Endothelial cell (in vitro differentiated cells): ENCODE results near the gene ARHGAP18. TPM values are rescaled to one million over a fixed set of nuclear protein-coding genes. Genes with fewer than 3 reads are reported as not detected.

Source experiments
- DNase-seq: peaks from one replicate; pipeline ENCODE4 v3.0.0; 2021; ENCODE audit warnings: low spot score
- H3K27ac Mint-ChIP-seq: one replicate; pipeline ENCODE4 v1.8.0; 2021; ENCODE audit warnings: mixed read lengths, inconsistent platforms; ENCODE audit not compliant: unreplicated experiment
- H3K27me3 Mint-ChIP-seq: one replicate; pipeline ENCODE4 v1.8.0; 2021; ENCODE audit warnings: mild to moderate bottlenecking, moderate library complexity, mixed read lengths, inconsistent platforms; ENCODE audit not compliant: unreplicated experiment
- H3K36me3 Mint-ChIP-seq: one replicate; pipeline ENCODE4 v1.8.0; 2021; ENCODE audit warnings: mild to moderate bottlenecking, low read depth, mixed read lengths, inconsistent platforms; ENCODE audit not compliant: unreplicated experiment
- H3K4me1 Mint-ChIP-seq: one replicate; pipeline ENCODE4 v1.8.0; 2021; ENCODE audit warnings: mild to moderate bottlenecking, mixed read lengths, inconsistent platforms; ENCODE audit not compliant: unreplicated experiment
- H3K4me3 Mint-ChIP-seq: one replicate; pipeline ENCODE4 v1.8.0; 2021; ENCODE audit warnings: mild to moderate bottlenecking, mixed read lengths, inconsistent platforms; ENCODE audit not compliant: unreplicated experiment
- H3K9me3 Mint-ChIP-seq: one replicate; pipeline ENCODE4 v1.8.0; 2021; ENCODE audit warnings: mixed read lengths, inconsistent platforms; ENCODE audit not compliant: unreplicated experiment
- total RNA-seq: library from RNA; stranded (reverse); fragmentation: NEBNext Ultra II Directional; extraction: Animal tissue kit (Norgen Biotek cat#: 25700); gene quantifications from one replicate; pipeline ENCODE4 v1.2.1, GENCODE V29; 2021; ENCODE audit not compliant: unreplicated experiment
- TF ChIP-seq, protein P1 (sequence below): fragments of 200-600 bp; sonication (generic); IDR thresholded peaks from one replicate; pipeline ENCODE4 v1.5.0; 2021; ENCODE audit warnings: antibody characterized with exemption; ENCODE audit not compliant: unreplicated experiment

ARHGAP18 gene
- total RNA-seq, 1 donor from 2014 or later: 102 TPM

DNA sequence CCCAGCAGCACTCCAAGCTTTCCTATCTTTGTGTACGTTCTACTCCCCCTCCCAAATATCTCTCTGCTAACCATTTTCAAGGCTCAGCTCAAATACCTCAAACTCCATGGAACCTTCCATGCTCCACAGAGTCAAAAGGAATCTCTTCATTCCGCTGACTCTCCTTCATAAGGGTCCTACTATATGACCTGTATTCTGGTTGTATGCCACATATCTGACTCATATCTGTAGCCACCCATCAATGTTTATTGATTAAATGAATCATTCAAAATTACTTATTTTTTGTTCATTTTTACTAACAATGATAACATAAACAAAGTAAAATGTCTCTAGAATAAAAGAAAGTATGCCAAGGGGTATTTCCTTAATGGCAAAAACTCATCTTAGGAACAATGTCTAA lies 123.2 kb downstream of the ARHGAP18 start:
- no peak overlapping the region for H3K4me3 Mint-ChIP-seq
- peaks cover 3% of the 10 kb centered on the region for H3K27me3 Mint-ChIP-seq
- peaks cover 4% of the 10 kb centered on the region for H3K4me1 Mint-ChIP-seq
- no peak overlapping the region for H3K27ac Mint-ChIP-seq
- DNase-seq: no peak
- peaks cover 36% of the 10 kb centered on the region for H3K36me3 Mint-ChIP-seq
- TF ChIP-seq, protein P1, sequence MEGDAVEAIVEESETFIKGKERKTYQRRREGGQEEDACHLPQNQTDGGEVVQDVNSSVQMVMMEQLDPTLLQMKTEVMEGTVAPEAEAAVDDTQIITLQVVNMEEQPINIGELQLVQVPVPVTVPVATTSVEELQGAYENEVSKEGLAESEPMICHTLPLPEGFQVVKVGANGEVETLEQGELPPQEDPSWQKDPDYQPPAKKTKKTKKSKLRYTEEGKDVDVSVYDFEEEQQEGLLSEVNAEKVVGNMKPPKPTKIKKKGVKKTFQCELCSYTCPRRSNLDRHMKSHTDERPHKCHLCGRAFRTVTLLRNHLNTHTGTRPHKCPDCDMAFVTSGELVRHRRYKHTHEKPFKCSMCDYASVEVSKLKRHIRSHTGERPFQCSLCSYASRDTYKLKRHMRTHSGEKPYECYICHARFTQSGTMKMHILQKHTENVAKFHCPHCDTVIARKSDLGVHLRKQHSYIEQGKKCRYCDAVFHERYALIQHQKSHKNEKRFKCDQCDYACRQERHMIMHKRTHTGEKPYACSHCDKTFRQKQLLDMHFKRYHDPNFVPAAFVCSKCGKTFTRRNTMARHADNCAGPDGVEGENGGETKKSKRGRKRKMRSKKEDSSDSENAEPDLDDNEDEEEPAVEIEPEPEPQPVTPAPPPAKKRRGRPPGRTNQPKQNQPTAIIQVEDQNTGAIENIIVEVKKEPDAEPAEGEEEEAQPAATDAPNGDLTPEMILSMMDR: no peak
- no peaks in the 10 kb centered on the region for H3K9me3 Mint-ChIP-seq

DNA sequence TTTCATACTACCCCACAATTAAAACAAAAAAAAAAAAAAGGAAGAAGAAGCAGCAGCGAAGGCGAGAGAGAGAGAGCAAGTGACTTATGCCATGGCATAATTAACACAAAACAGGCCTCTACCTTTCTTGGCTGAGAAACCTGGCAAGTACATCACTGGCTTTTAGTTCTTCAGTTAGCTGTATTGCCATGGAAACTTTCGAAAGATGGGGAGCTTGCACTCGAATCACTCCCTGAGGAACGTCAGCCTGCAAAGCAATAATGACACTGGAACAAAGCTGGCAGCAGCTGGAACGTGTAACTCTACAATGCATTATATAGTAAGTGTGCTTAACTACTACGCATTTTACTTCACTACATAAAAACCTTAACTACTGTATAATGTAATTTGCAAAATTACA lies 126.1 kb downstream of the ARHGAP18 start:
- Mint-ChIP-seq H3K4me1 (no peaks in the 10 kb centered on the region), H3K36me3 (peaks cover 25% of the 10 kb centered on the region), H3K27me3 (peaks cover 3% of the 10 kb centered on the region), H3K4me3 (no peak overlapping the region), H3K9me3 (no peaks in the 10 kb centered on the region), H3K27ac (no peak overlapping the region)
- DNase-seq: no peak
- TF ChIP-seq, protein P1: no peak

DNA sequence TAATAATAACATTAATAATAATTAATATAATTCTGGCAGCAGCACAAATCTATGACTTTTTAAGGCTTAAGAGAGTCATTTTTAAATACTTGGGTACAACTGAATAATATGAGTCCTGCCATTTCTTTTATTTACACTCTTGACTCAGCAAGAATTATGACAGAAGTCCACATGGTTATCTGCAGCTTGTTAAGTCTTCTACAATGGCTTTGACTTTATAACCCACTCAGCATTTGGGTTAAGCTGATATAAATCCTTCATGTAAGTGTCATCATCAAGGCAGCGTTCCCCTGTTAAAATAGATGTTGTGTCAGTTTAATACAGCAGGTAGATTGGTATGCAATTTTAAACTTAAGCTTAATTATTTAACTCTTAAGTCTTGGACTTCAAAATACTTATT lies 131.7 kb downstream of the ARHGAP18 start:
- Mint-ChIP-seq H3K36me3 (peaks cover 30% of the 10 kb centered on the region), H3K4me1 (peaks cover 3% of the 10 kb centered on the region), H3K27me3 (peaks cover 11% of the 10 kb centered on the region), H3K9me3 (no peaks in the 10 kb centered on the region), H3K27ac (no peak overlapping the region), H3K4me3 (no peak overlapping the region)
- TF ChIP-seq, protein P1: no peak
- DNase-seq: no peak

DNA sequence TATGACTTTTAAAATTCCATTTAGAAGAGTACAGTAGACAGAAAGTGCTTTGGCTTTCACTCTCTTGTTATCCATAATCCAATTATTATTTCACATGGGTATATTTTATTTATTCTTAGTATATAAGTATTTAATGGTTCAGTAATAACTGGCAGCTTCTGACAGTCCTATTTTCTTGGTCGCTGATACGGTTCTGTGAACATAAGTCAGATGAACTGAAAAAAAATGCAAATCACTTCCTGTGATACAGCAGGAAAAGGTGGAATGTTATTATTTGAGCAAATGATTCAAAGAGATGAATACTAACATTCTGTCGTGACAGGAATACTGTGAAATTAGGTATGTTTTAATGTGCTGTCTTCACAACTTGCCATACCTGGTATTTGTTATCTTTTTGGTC lies 132.3 kb downstream of the ARHGAP18 start:
- Mint-ChIP-seq H3K4me3 (no peak overlapping the region), H3K27me3 (peaks cover 11% of the 10 kb centered on the region), H3K4me1 (peaks cover 3% of the 10 kb centered on the region), H3K36me3 (peaks cover 33% of the 10 kb centered on the region), H3K9me3 (no peaks in the 10 kb centered on the region), H3K27ac (no peak overlapping the region)
- DNase-seq: no peak
- TF ChIP-seq, protein P1: no peak

DNA sequence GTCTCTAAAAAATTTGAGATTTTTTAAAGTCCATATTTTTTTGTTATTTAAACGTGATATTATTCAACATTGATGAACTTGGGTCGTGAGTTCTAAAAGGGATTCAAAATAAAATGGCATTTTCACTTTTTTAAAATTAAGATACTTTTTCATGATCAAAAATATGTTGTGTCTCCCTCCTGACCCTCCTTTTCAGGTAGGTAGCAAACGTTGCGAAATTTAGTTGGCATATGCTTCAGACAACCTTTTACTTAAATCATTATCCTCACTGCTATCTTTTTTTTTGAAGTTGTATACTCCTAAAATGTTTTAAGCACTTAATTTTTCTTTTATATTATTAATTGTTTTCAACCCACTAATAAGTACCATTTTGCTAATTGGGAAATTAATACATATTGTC lies 133.5 kb downstream of the ARHGAP18 start:
- Mint-ChIP-seq H3K4me1 (peaks cover 3% of the 10 kb centered on the region), H3K4me3 (no peak overlapping the region), H3K27ac (no peak overlapping the region), H3K9me3 (no peaks in the 10 kb centered on the region), H3K36me3 (peaks cover 37% of the 10 kb centered on the region), H3K27me3 (peaks cover 13% of the 10 kb centered on the region)
- DNase-seq: no peak
- TF ChIP-seq, protein P1: no peak
